GM12878 (cell line): Measurements from ENCODE around the gene MAP3K10. TPM values are rescaled to one million over a fixed set of nuclear protein-coding genes. Genes with fewer than 3 reads are reported as not detected.

Experiments used
- ATAC-seq: fragments of 200-7000 bp; cut with Tn5 transposase; 3 replicates; pipeline ENCODE4 v1.9.1; 2020; ENCODE audit warnings: mild to moderate bottlenecking, moderate library complexity
- BruUV-seq: library from RNA; stranded (reverse); fragments of 400-500 nt; replicated peaks from 2 replicates; lab custom pipeline; 2021; lab: Mats Ljungman, UMichigan
- CTCF ChIA-PET: fragments of 300-600 bp; sonication (Branson Sonifier 250); formaldehyde crosslinking; extraction: SDS; loops from one replicate; lab custom pipeline; 2021; ENCODE audit warnings: inconsistent platforms; lab: Yijun Ruan, JAX
- POLR2A ChIA-PET: fragments of 350-600 bp; formaldehyde crosslinking; extraction: SDS; loops from one replicate; lab custom pipeline; 2021; ENCODE audit warnings: inconsistent platforms; lab: Charles Lee
- RAD21 ChIA-PET: fragments of 300-600 bp; sonication (Branson Sonifier 250); formaldehyde crosslinking; loops from one replicate; lab custom pipeline; 2023; ENCODE audit warnings: antibody characterized with exemption; ENCODE audit not compliant: unreplicated experiment; lab: Charles Lee
- SMC1A ChIA-PET: fragments of 300-600 bp; sonication (Branson Sonifier 250); formaldehyde crosslinking; loops from one replicate; lab custom pipeline; 2023; ENCODE audit not compliant: unreplicated experiment, uncharacterized antibody; lab: Charles Lee
- DNase-seq: peaks from one replicate; pipeline ENCODE4 v3.0.0-alpha.2; 2011; ENCODE audit warnings: low read depth, low spot score
- FAIRE-seq: peaks from 3 replicates; lab custom pipeline; 2011; peaks lifted over from hg19 to GRCh38; lab: Jason Lieb, UNC
- H2AFZ ChIP-seq: 2 replicates; pipeline ENCODE4 v1.6.0; 2011; ENCODE audit warnings: low read depth, low read length, control low read depth; ENCODE audit not compliant: control insufficient read depth
- H3K27ac ChIP-seq: 2 replicates; pipeline ENCODE4 v1.5.1; 2011; ENCODE audit warnings: control low read depth; ENCODE audit not compliant: control insufficient read depth, insufficient read depth
- H3K27me3 ChIP-seq, 2 experiments: replicated peaks in 1 of 2; 2 replicates each; pipeline versions ENCODE4 v1.6.0 to v1.6.1; 2011; ENCODE audit warnings: low read length in 1 of 2; ENCODE audit not compliant: control insufficient read depth in 2 of 2, insufficient read depth in 2 of 2
- H3K36me3 ChIP-seq, 2 experiments: 2 replicates each; pipeline ENCODE4 v1.5.1; 2011; ENCODE audit warnings: low read length in 1 of 2; ENCODE audit not compliant: control insufficient read depth in 2 of 2, insufficient read depth in 2 of 2
- H3K4me1 ChIP-seq: 2 replicates; pipeline ENCODE4 v1.6.1; 2011; ENCODE audit warnings: mild to moderate bottlenecking, low read length, moderate library complexity, mixed read lengths; ENCODE audit not compliant: control insufficient read depth, insufficient read depth
- H3K4me2 ChIP-seq: 2 replicates; pipeline ENCODE4 v1.6.0; 2011; ENCODE audit warnings: control low read depth; ENCODE audit not compliant: control insufficient read depth, insufficient read depth
- H3K4me3 ChIP-seq: fragments of 200-600 bp; sonication (generic); 2 replicates; pipeline ENCODE4 v1.5.1; 2016
- H3K79me2 ChIP-seq: 2 replicates; pipeline ENCODE4 v1.6.0; 2011; ENCODE audit warnings: low read length; ENCODE audit not compliant: control insufficient read depth, insufficient read depth
- H3K9ac ChIP-seq: 2 replicates; pipeline ENCODE4 v1.8.0; 2011; ENCODE audit warnings: low read length, control low read depth, mixed read lengths; ENCODE audit not compliant: control insufficient read depth, insufficient read depth
- H3K9me3 ChIP-seq: replicated peaks from 3 replicates; pipeline ENCODE4 v1.5.1; 2011; ENCODE audit warnings: mild to moderate bottlenecking, low read length; ENCODE audit not compliant: control insufficient read depth, insufficient read depth
- H4K20me1 ChIP-seq: 2 replicates; pipeline ENCODE4 v1.6.0; 2011; ENCODE audit not compliant: control insufficient read depth, insufficient read depth
- CHD2 ChIP-seq: IDR thresholded peaks from 2 replicates; pipeline ENCODE4 v1.6.1; 2011; ENCODE audit warnings: low read depth, low read length, improper control_type of control experiment, borderline replicate concordance
- KAT2A ChIP-seq: conservative IDR thresholded peaks from 2 replicates; pipeline ENCODE4 v1.6.1; 2011; ENCODE audit warnings: low read depth, low read length; ENCODE audit not compliant: control insufficient read depth
- NBN ChIP-seq: fragments of 450-650 bp; IDR thresholded peaks from 2 replicates; pipeline ENCODE4 v1.6.1; 2016
- NR2F1 ChIP-seq: fragments of 450-650 bp; conservative IDR thresholded peaks from 2 replicates; pipeline ENCODE4 v1.6.1; 2017; ENCODE audit warnings: mild to moderate bottlenecking
- RAD21 ChIP-seq: IDR thresholded peaks from 2 replicates; pipeline ENCODE4 v1.6.1; 2011; ENCODE audit warnings: mild to moderate bottlenecking, low read depth, low read length, moderate library complexity; ENCODE audit not compliant: insufficient read depth
- SMC3 ChIP-seq: IDR thresholded peaks from 2 replicates; pipeline ENCODE4 v1.6.1; 2011; ENCODE audit warnings: low read length, improper control_type of control experiment, borderline replicate concordance
- ZNF24 ChIP-seq: fragments of 450-650 bp; IDR thresholded peaks from 2 replicates; pipeline ENCODE4 v1.6.1; 2017; ENCODE audit warnings: antibody characterized with exemption, mild to moderate bottlenecking
- WGBS: methylation state at CpG from one replicate; pipeline ENCODE4 v1.1.6; 2016; ENCODE audit warnings: low lambda C conversion rate; ENCODE audit not compliant: insufficient replicate concordance, insufficient coverage; ENCODE audit errors: missing lambda C conversion rate; 5-methylcytosine and 5-hydroxymethylcytosine counted together
- in situ Hi-C: fragments of 300-500 bp; cut with MboI; formaldehyde crosslinking; loops from 9 replicates; pipeline ENCODE4 v1.14.3; 2018; ENCODE audit warnings: mixed read lengths
- intact Hi-C: fragments of 100-400 bp; cut with micrococcal nuclease; formaldehyde crosslinking; loops from one replicate; pipeline ENCODE4 v1.14.2; 2022; ENCODE audit not compliant: unreplicated experiment
- polyA plus RNA-seq, 11 experiments: library from polyadenylated mRNA; depleted of rRNA in 4 of 11; unstranded in 6 of 11; stranded (reverse) in 5 of 11; fragments of >200 nt; fragmentation: Nextera tagmentation in 4 of 11; fragmentation: Illumina TruSeq in 1 of 11; extraction: Ambion mirVana in 4 of 11; extraction: Trizol in 1 of 11; gene quantifications; 1 replicate in 1 of 11; 2 replicates in 10 of 11; pipeline versions ENCODE4 v1.2.1 to v1.2.3, GENCODE V29; 2011 to 2016; ENCODE audit warnings: inconsistent platforms in 2 of 11, missing spikeins in 2 of 11, low read depth in 1 of 11
- total RNA-seq, 4 experiments: library from RNA; depleted of rRNA in 3 of 4; stranded (reverse); fragments of >200 nt in 3 of 4; fragmentation: Illumina TruSeq in 1 of 4; extraction: Trizol in 1 of 4; gene quantifications; 2 replicates each; pipeline versions ENCODE4 v1.2.1 to v1.2.3, GENCODE V29; 2013 to 2021
- TF ChIP-seq, protein P1 (sequence below), 3 experiments: IDR thresholded peaks in 2 of 3; conservative IDR thresholded peaks in 1 of 3; 2 replicates each; pipeline ENCODE4 v1.5.1; 2011; ENCODE audit warnings: low read depth in 3 of 3, low read length in 3 of 3, mild to moderate bottlenecking in 3 of 3, control low read depth in 2 of 3, moderate library complexity in 2 of 3, inconsistent platforms in 1 of 3, mixed read lengths in 1 of 3; ENCODE audit not compliant: control insufficient read depth in 2 of 3, insufficient read depth in 1 of 3; ENCODE audit errors: extremely low read depth in 1 of 3

MAP3K10 gene
- total and polyA plus RNA-seq, 10 of the 15 experiments (the other 5 are each of a cell fraction or from before 2014, with no cell fraction given): 0.11 to 16.6 (median 2.6) TPM

DNA sequence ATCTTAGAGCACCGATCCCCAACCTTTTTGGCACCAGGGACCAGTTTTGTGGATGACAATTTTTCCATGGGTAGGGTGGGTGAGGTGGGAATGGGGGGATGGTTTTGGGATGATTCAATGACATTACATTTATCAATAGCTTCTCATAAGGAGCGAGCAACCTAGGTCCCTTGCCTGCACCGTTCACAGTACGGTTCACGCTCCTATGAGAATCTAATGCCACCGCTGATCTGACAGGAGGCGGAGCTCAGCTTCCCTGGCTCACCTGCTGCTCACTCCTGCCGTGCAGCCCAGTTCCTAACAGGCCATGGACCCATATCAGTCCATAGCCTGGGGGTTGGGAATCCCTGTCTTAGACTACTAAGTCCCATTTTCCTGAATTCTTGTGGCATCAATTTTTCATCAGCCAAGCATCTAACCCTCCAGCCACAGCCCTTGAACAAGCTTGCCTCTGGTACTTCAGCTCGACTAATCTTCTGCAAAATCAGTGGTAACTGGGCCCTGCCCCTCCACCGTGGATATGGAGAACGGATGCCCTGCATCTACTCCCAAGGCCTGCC lies 37.0 kb upstream of the MAP3K10 start:
- Histone ChIP-seq H3K79me2 (no peaks in the 10 kb centered on the region), H3K36me3 (no peaks in the 10 kb centered on the region), H2AFZ (no peak overlapping the region), H3K27me3 (no peaks in the 10 kb centered on the region), H3K27ac (no peak overlapping the region)
- RAD21 ChIA-PET: interaction anchor here (0.7 to 1.3 kb wide), 3 partner anchors 9 to 1394 kb away, joined by 3 to 4 read pairs (median 4); no protein-coding TSS in a partner anchor
- 79% methylated on average over 11 of the region's 11 CpGs for WGBS
- in situ Hi-C loops: no loop called here
- no peak for FAIRE-seq
- no peak for DNase-seq
- no TSS peak for BruUV-seq
- TF ChIP-seq CHD2 (no peak), KAT2A (no peak), NR2F1 (no peak)
- TF ChIP-seq, all 136 proteins: peak for 0
- Histone ChIP-seq H3K4me3 (no peak overlapping the region), H3K9me3 (no peaks in the 10 kb centered on the region), H3K9ac (no peak overlapping the region), H3K4me2 (no peak overlapping the region), H3K4me1 (peaks cover 12% of the 10 kb centered on the region), H4K20me1 (no peaks in the 10 kb centered on the region)
- SMC1A ChIA-PET: interaction anchor here (1.3 to 3.5 kb wide), 3 partner anchors 8 to 11 kb away, joined by 4 to 21 read pairs (median 5); no protein-coding TSS in a partner anchor
- POLR2A ChIA-PET: interaction anchor here (0.6 kb wide), 2 partner anchors 266 to 293 kb away, joined by 3 to 5 read pairs; no protein-coding TSS in a partner anchor
- intact Hi-C loops: no loop called here
- ATAC-seq: no peak
- CTCF ChIA-PET: interaction anchor here (1.4 to 1.9 kb wide), 3 partner anchors 10 to 15 kb away, joined by 4 to 14 read pairs (median 7); no protein-coding TSS in a partner anchor

DNA sequence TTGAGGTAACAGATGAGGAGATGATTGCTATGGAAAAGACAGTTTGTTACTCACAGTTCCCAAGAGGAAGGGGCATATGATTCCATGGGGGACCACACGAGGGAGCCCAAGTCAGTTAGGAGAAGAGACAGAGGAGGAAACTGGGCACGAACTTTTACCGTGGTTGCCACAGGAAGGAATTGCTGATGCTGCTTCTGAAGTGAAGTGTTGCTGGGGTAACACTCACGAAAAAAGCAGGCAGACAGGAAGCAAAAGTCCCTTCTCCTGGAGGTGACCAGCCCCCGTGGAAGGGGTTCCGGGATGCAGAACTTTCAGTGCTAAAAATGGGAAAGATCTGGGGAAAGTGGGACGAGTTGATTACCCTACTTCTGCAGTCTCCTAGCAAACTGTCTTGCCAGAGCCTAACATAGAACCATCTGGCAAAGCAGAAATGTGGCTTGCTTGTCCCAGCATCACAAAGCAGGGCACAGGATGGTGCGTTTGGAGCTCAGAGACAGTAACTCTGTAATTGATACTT lies 35.4 kb upstream of the MAP3K10 start:
- H3K27ac ChIP-seq: no peak overlapping the region
- 35% methylated on average over 8 of the region's 8 CpGs for WGBS
- no peaks in the 10 kb centered on the region for H3K79me2 ChIP-seq
- no peak overlapping the region for H3K4me2 ChIP-seq
- peaks cover 12% of the 10 kb centered on the region for H3K4me1 ChIP-seq
- CTCF ChIA-PET: interaction anchor here (0.7 to 3.2 kb wide), 4 partner anchors 9 to 69 kb away, joined by 3 to 23 read pairs (median 10); no protein-coding TSS in a partner anchor
- no peaks in the 10 kb centered on the region for H3K9me3 ChIP-seq
- no peak for DNase-seq
- RAD21 ChIA-PET: no interaction called here
- H3K9ac ChIP-seq: no peak overlapping the region
- H3K36me3 ChIP-seq: no peaks in the 10 kb centered on the region
- BruUV-seq: no TSS peak
- H3K27me3 ChIP-seq: no peaks in the 10 kb centered on the region
- H2AFZ ChIP-seq: peak overlapping the region; percentile 82
- SMC1A ChIA-PET: interaction anchor here (3.2 to 3.5 kb wide), 2 partner anchors 9 to 16 kb away, joined by 13 to 21 read pairs; no protein-coding TSS in a partner anchor
- H3K4me3 ChIP-seq: no peak overlapping the region
- TF ChIP-seq ZNF24 (no peak), SMC3 (peak; percentile 36; the same call in 1 of the 2 replicates), RAD21 (peak; percentile 42; the same call in 1 of the 2 replicates), NBN (no peak)
- TF ChIP-seq, protein P1, sequence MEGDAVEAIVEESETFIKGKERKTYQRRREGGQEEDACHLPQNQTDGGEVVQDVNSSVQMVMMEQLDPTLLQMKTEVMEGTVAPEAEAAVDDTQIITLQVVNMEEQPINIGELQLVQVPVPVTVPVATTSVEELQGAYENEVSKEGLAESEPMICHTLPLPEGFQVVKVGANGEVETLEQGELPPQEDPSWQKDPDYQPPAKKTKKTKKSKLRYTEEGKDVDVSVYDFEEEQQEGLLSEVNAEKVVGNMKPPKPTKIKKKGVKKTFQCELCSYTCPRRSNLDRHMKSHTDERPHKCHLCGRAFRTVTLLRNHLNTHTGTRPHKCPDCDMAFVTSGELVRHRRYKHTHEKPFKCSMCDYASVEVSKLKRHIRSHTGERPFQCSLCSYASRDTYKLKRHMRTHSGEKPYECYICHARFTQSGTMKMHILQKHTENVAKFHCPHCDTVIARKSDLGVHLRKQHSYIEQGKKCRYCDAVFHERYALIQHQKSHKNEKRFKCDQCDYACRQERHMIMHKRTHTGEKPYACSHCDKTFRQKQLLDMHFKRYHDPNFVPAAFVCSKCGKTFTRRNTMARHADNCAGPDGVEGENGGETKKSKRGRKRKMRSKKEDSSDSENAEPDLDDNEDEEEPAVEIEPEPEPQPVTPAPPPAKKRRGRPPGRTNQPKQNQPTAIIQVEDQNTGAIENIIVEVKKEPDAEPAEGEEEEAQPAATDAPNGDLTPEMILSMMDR (IDR thresholded peaks at IDR 0.05 in 2 of 3, conservative IDR thresholded peaks at IDR 0.05 in 1 of 3; ENCODE audit: control insufficient read depth in 2 of 3, extremely low read depth in 1 of 3, insufficient read depth in 1 of 3, low read depth in 3 of 3, low read length in 3 of 3): peak; percentile 25 to 50 (median 44); a peak in 4 of 6 replicates
- TF ChIP-seq, all 136 proteins: peak for 3
- in situ Hi-C loops: no loop called here
- intact Hi-C loops: no loop called here
- H4K20me1 ChIP-seq: no peaks in the 10 kb centered on the region
- peak; percentile 34; the same call in 2 of the 3 replicates for ATAC-seq
- POLR2A ChIA-PET: interaction anchor here (1.5 kb wide), 1 partner anchor 10 kb away, joined by 4 read pairs; no protein-coding TSS in a partner anchor
- no peak for FAIRE-seq
